HCT116 (cell line): ENCODE results near the gene PSENEN.

Experiments used
- CTCF ChIP-seq, 3 experiments: fragments of 200-600 bp in 1 of 3; sonication (generic) in 1 of 3; IDR thresholded peaks in 2 of 3; conservative IDR thresholded peaks in 1 of 3; 2 replicates each; pipeline ENCODE4 v1.5.1; 2012 to 2017; ENCODE audit warnings: low read depth in 2 of 3, low read length in 2 of 3, antibody characterized with exemption in 1 of 3, borderline replicate concordance in 1 of 3, control low read depth in 1 of 3, mild to moderate bottlenecking in 1 of 3, mixed read lengths in 1 of 3, mixed run types in 1 of 3, moderate library complexity in 1 of 3; ENCODE audit not compliant: insufficient read depth in 1 of 3
- POLR2A ChIP-seq: IDR thresholded peaks from 2 replicates; pipeline ENCODE4 v1.7.0; 2011; ENCODE audit warnings: borderline replicate concordance; ENCODE audit not compliant: insufficient read depth, insufficient read length; ENCODE audit errors: extremely low read depth
- REST ChIP-seq: IDR thresholded peaks from 2 replicates; pipeline ENCODE4 v1.6.1; 2012; ENCODE audit warnings: low read depth
- ZFX ChIP-seq: fragments of 450-650 bp; IDR thresholded peaks from 2 replicates; pipeline ENCODE4 v1.6.1; 2017

GRCh38 chr19:35780058-35780457 is 34.6 kb downstream of the PSENEN start:
- TF ChIP-seq CTCF (IDR thresholded peaks at IDR 0.05 in 2 of 3, conservative IDR thresholded peaks at IDR 0.05 in 1 of 3; ENCODE audit: borderline replicate concordance in 1 of 3, insufficient read depth in 1 of 3, low read depth in 2 of 3, low read length in 2 of 3) (no peak), ZFX (no peak), POLR2A (no peak), REST (no peak)
